Coronary artery (tissue), 2 donors: ENCODE results near the gene FYN.

ENCODE experiments used
- DNase-seq: peaks from one replicate; pipeline ENCODE4 v3.0.0-alpha.2; 2017; ENCODE audit warnings: low spot score
- H3K27ac ChIP-seq, 2 donors: fragments of 200-600 bp; sonication (generic); one replicate each; pipeline ENCODE4 v1.5.1; 2016 to 2019
- H3K4me3 ChIP-seq: fragments of 200-600 bp; sonication (generic); 2 replicates; pipeline ENCODE4 v1.5.1; 2016; ENCODE audit warnings: mild to moderate bottlenecking, moderate library complexity
- CTCF ChIP-seq: fragments of 200-600 bp; sonication (generic); IDR thresholded peaks from one replicate; pipeline ENCODE4 v1.5.1; 2019; ENCODE audit warnings: antibody characterized with exemption

Gene FYN

DNA sequence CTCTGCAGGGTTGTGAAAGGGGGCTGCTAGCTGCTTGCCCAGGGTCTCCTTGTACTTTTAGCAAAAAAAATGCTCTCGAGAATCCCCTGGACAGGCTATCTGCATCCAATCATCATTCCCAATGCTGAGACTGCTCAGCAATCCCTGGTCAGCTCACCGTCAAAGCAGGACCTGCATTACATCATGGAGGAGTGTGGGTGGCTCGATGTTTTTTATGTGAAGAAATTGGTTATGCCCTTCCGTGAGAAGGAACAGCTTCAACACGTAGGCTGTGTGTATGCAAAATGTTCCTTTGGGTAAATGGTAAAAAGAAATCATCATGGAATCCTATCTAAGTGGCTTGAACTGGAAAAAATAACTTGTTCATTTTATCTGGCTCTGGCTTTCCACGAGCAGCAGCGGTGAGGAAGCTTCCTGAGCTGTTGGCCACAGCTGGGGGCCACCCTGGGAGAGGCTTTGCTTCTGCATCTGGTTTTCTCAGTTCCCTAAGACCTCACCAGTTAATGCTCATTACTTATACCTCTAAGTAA, 111.4 kb downstream of the FYN start:
- H3K27ac ChIP-seq: no peak overlapping the region
- DNase-seq: no peak
- no peak overlapping the region for H3K4me3 ChIP-seq
- no peak for TF ChIP-seq CTCF

- no peak for TF ChIP-seq CTCF
- Histone ChIP-seq H3K4me3 (no peak overlapping the region), H3K27ac (no peak overlapping the region)
- no peak for DNase-seq
Observed at GRCh38 chr6:111761212-111761611, 112.0 kb downstream of the FYN start.

GRCh38 chr6:111759836-111760785, 113.1 kb downstream of the FYN start:
- TF ChIP-seq CTCF: no peak
- no peak overlapping the region for H3K4me3 ChIP-seq
- no peak for DNase-seq
- H3K27ac ChIP-seq: no peak overlapping the region

DNA sequence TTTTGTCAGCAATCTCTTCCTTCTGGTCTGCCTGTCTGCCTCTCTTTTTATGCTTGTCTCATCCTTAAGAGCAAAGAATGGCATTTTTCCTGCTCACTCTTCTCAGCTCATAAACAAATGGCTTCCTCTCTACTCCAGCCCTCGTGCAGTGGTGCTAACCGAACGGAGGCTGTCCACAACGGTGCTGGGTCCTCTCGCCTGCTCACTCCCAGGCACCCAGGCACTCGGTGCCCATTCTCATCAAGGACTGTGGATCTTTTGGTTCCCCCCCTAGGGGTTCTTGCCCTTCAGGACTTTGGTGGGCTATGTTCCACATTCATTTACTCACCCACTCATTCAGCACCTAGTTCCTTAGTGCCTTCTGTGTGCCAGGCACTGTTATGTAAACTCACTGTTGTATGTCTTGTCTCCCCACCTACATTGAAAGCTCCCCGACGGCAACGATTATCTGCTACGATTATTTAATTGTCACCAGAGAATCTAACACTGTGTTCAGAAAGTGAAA, 113.9 kb downstream of the FYN start:
- H3K27ac ChIP-seq: peak overlapping the region in 1 of 2 donors; percentile 49
- DNase-seq: no peak
- H3K4me3 ChIP-seq: no peak overlapping the region
- no peak for TF ChIP-seq CTCF

- no peak for TF ChIP-seq CTCF
- no peak for DNase-seq
- Histone ChIP-seq H3K27ac (peak overlapping the region in 1 of 2 donors; percentile 54), H3K4me3 (no peak overlapping the region)
Observed at GRCh38 chr6:111758608-111759329, 114.5 kb downstream of the FYN start.

DNA sequence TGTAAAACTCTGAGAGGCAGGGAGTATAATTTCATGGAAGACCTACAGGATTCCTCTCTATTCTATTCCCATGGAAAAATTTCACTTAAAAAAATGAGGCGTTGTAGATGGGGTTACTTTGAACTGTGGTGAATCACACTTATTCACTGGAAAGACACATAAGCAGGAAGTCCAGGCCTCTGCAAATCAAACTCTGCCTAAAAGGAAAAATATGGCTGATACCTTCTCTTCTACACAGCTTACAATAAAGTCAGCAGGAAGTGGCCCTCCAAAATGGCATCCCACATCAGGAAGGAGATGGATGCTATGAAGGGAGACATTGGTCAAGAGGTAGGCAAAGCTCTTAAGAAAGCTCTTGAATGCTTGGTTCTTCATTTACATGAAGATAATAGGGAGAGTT, 115.9 kb downstream of the FYN start:
- DNase-seq: no peak
- TF ChIP-seq CTCF: no peak
- H3K27ac ChIP-seq: peak overlapping the region in 1 of 2 donors; percentile 35
- no peak overlapping the region for H3K4me3 ChIP-seq
